MCF 10A (cell line): ENCODE data around the gene ZNF177. TPM values are rescaled to one million over a fixed set of nuclear protein-coding genes. Genes with fewer than 3 reads are reported as not detected.
"Not testable (repeated sequence)": the region's sequence is repeated elsewhere in the genome, so short reads cannot be mapped to it uniquely, and the experiment has no call there.

ENCODE experiments used
- Bru-seq: library from RNA; stranded (reverse); fragments of 400-500 nt; gene quantifications from one replicate; lab custom pipeline; 2021; lab: Mats Ljungman, UMichigan
- BruChase-seq, 2 experiments: library from RNA; stranded (reverse); fragments of 400-500 nt; gene quantifications; one replicate each; lab custom pipeline; 2021; lab: Mats Ljungman, UMichigan
- BruUV-seq: library from RNA; stranded (reverse); fragments of 400-500 nt; replicated peaks from 2 replicates; lab custom pipeline; 2021; lab: Mats Ljungman, UMichigan
- CTCF ChIA-PET: fragments of 300-600 bp; sonication (Branson Sonifier 250); formaldehyde crosslinking; extraction: SDS; loops from one replicate; lab custom pipeline; 2021; ENCODE audit warnings: antibody characterized with exemption, inconsistent platforms; lab: Yijun Ruan, JAX
- POLR2A ChIA-PET: fragments of 300-600, 350-650 bp; sonication (Branson Sonifier 250); formaldehyde crosslinking; extraction: SDS; loops from one replicate; lab custom pipeline; 2020; ENCODE audit warnings: antibody characterized with exemption, inconsistent platforms; lab: Yijun Ruan, JAX
- DNase-seq: peaks from one replicate; pipeline ENCODE4 v3.0.0-alpha.2; 2018; ENCODE audit not compliant: unreplicated experiment
- H3K27ac Mint-ChIP-seq: one replicate; pipeline ENCODE4 v1.8.0; 2022; ENCODE audit warnings: mild to moderate bottlenecking, low read depth, mixed read lengths; ENCODE audit not compliant: unreplicated experiment
- H3K27me3 Mint-ChIP-seq: one replicate; pipeline ENCODE4 v1.8.0; 2022; ENCODE audit warnings: mixed read lengths; ENCODE audit not compliant: insufficient read depth, unreplicated experiment
- H3K36me3 Mint-ChIP-seq: one replicate; pipeline ENCODE4 v1.8.0; 2022; ENCODE audit warnings: mild to moderate bottlenecking, moderate library complexity, mixed read lengths; ENCODE audit not compliant: insufficient read depth, unreplicated experiment
- H3K4me1 Mint-ChIP-seq: one replicate; pipeline ENCODE4 v1.8.0; 2022; ENCODE audit warnings: mixed read lengths; ENCODE audit not compliant: insufficient read depth, unreplicated experiment
- H3K4me3 Mint-ChIP-seq: one replicate; pipeline ENCODE4 v1.8.0; 2022; ENCODE audit warnings: mild to moderate bottlenecking, moderate library complexity, mixed read lengths; ENCODE audit not compliant: unreplicated experiment
- H3K9me3 Mint-ChIP-seq: one replicate; pipeline ENCODE4 v1.8.0; 2022; ENCODE audit warnings: mixed read lengths; ENCODE audit not compliant: unreplicated experiment
- CTCF ChIP-seq: fragments of 200-600 bp; IDR thresholded peaks from one replicate; pipeline ENCODE4 v1.8.0; 2022; ENCODE audit warnings: antibody characterized with exemption, mild to moderate bottlenecking; ENCODE audit not compliant: unreplicated experiment
- intact Hi-C: fragments of 100-400 bp; cut with micrococcal nuclease; formaldehyde crosslinking; loops from 2 replicates; pipeline ENCODE4 v1.14.1; 2022
- long read RNA-seq: library from polyadenylated mRNA; stranded (forward); transcript quantifications from one replicate; pipeline ENCODE4 v2.0.0, GENCODE V29; 2022
- total RNA-seq: library from RNA; stranded (reverse); gene quantifications from 2 replicates; pipeline ENCODE4 v1.2.3, GENCODE V29; 2022

ZNF177 gene
- total RNA-seq, result 0.79 and 3.0 TPM in 2 replicates
- Bru-seq, nascent RNA, result percentile 11 among the genes with signal in this experiment
- BruChase-seq, experiment 1, labeled RNA remaining after a 6-hour chase, result percentile 58 among the genes with signal in this experiment
- percentile 44 among the genes with signal in this experiment for BruChase-seq, experiment 2, labeled RNA remaining after a 2-hour chase
- long read RNA-seq, result 0 reads

- intact Hi-C loops, result no loop called here
- no TSS peak for BruUV-seq
- Mint-ChIP-seq H3K27me3 (no peaks in the 10 kb centered on the region), H3K4me1 (no peaks in the 10 kb centered on the region), H3K4me3 (no peak within 1 kb of the TSS), H3K27ac (no peak within 1 kb of the TSS), H3K9me3 (peaks cover 27% of the 10 kb centered on the region), H3K36me3 (no peaks in the 10 kb centered on the region)
- ChIA-PET CTCF (no interaction called here), POLR2A (no interaction called here)
- TF ChIP-seq CTCF, result no peak
- no peak for DNase-seq
These were observed at the start of gene ZNF177 for GRCh38 chr19:9362905-9363304. ZNF177 (plus strand) TSS chr19:9363013; CDS start chr19:9378312, 15,299 bp downstream.

DNA sequence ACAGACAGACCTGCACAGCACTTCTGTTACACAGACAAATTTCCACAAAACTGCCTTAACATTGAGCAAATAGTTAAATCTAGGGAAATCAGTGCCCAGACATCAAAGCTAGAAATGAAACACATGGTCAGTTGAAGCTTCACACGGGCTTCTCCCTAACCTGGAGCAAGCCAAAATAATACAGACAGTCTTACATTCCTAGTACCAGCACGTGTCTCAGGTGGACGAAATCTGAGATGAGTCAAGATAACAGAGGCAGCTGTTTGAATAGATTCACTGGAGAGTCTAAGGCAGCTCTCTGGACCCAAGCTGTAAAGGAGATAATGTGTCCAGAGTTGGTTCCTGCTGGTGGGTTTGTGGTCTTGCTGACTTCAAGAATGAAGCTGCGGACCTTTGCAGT is 49.1 kb upstream of the ZNF177 start:
- no peaks in the 10 kb centered on the region for H3K4me1 Mint-ChIP-seq
- H3K27ac Mint-ChIP-seq, result no peak overlapping the region
- intact Hi-C loops, result loop anchor here (5.0 kb wide), 1 partner anchor 479 kb away; no protein-coding TSS in a partner anchor
- CTCF ChIA-PET, result interaction anchor here (0.5 to 0.7 kb wide), 2 partner anchors 15 to 475 kb away, joined by 3 read pairs; no protein-coding TSS in a partner anchor
- H3K9me3 Mint-ChIP-seq, result peaks cover 15% of the 10 kb centered on the region
- no peak overlapping the region for H3K4me3 Mint-ChIP-seq
- POLR2A ChIA-PET, result interaction anchor here (0.6 kb wide), 1 partner anchor 254 kb away, joined by 3 read pairs; no protein-coding TSS in a partner anchor
- no TSS peak for BruUV-seq
- no peak for TF ChIP-seq CTCF
- H3K36me3 Mint-ChIP-seq, result no peaks in the 10 kb centered on the region
- no peak for DNase-seq
- H3K27me3 Mint-ChIP-seq, result no peaks in the 10 kb centered on the region

GRCh38 chr19:9321338-9321737 is 41.5 kb upstream of the ZNF177 start:
- intact Hi-C loops, result no loop called here
- no peak overlapping the region for H3K27ac Mint-ChIP-seq
- no peaks in the 10 kb centered on the region for H3K27me3 Mint-ChIP-seq
- no peak overlapping the region for H3K4me3 Mint-ChIP-seq
- ChIA-PET POLR2A (no interaction called here), CTCF (no interaction called here)
- no peak for DNase-seq
- no TSS peak for BruUV-seq
- H3K36me3 Mint-ChIP-seq, result peaks cover 6% of the 10 kb centered on the region
- no peak for TF ChIP-seq CTCF
- no peaks in the 10 kb centered on the region for H3K4me1 Mint-ChIP-seq
- H3K9me3 Mint-ChIP-seq, result no peaks in the 10 kb centered on the region

DNA sequence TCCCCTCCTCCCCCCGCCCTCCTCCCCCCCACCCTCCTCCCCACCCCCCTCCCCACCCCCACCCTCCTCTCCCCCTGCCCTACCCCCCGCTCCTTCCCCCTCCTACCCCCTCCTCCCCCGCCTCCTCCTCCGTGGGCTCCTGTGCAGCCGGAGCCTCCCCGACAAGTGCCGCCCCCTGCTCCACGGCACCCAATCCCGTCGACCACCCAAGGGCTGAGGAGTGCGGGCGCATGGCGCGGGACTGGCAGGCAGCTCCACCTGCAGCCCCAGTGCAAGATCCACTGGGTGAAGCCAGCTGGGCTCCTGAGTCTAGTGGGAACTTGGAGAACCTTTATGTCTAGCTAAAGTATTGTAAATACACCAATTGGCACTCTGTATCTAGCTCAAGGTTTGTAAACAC is 41.1 kb upstream of the ZNF177 start:
- H3K9me3 Mint-ChIP-seq, DNase-seq, H3K36me3 Mint-ChIP-seq, H3K27me3 Mint-ChIP-seq, POLR2A ChIA-PET, BruUV-seq, H3K4me3 Mint-ChIP-seq, H3K27ac Mint-ChIP-seq, H3K4me1 Mint-ChIP-seq, intact Hi-C loops: not testable (repeated sequence)
- CTCF ChIA-PET, result interaction anchor here (1.7 kb wide), 1 partner anchor 116 kb away, joined by 4 read pairs; no protein-coding TSS in a partner anchor

DNA sequence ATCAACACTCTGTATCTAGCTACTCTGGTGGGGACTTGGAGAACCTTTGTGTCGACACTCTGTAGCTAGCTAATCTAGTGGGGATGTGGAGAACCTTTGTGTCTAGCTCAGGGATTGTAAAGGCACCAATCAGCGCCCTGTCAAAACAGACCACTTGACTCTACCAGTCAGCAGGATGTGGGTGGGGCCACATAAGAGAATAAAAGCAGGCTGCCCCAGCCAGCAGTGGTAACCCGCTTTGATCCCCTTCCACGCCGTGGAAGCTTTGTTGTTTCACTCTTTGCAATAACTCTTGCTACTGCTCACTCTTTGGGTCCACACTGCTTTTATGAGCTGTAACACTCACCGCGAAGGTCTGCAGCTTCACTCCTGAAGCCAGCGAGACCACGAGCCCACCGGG is 40.6 kb upstream of the ZNF177 start:
- BruUV-seq, H3K27me3 Mint-ChIP-seq, H3K9me3 Mint-ChIP-seq, H3K27ac Mint-ChIP-seq, DNase-seq, H3K4me1 Mint-ChIP-seq, intact Hi-C loops, H3K4me3 Mint-ChIP-seq, H3K36me3 Mint-ChIP-seq: not testable (repeated sequence)
- ChIA-PET POLR2A (interaction anchor here (2.0 kb wide), 1 partner anchor 12 kb away, joined by 14 read pairs; the partner anchor contains the start of gene ZNF699), CTCF (interaction anchor here (1.7 kb wide), 1 partner anchor 117 kb away, joined by 4 read pairs; no protein-coding TSS in a partner anchor)
